HepG2 (cell line): Measurements from ENCODE around the gene RCOR1. TPM values are rescaled to one million over a fixed set of nuclear protein-coding genes. Genes with fewer than 3 reads are reported as not detected.
A peak's percentile ranks its signal among the peaks of the same experiment; 100 is the strongest.

Source experiments
- BRD4 ChIP-seq: sonication (generic); formaldehyde crosslinking; IDR thresholded peaks from 2 replicates; pipeline ENCODE4 v1.4.0; 2020; ENCODE audit warnings: missing genetic modification reagents
- CBX1 ChIP-seq: IDR thresholded peaks from one replicate; pipeline ENCODE4 v1.6.1; 2016; ENCODE audit warnings: antibody characterized with exemption, low read depth
- EEA1 ChIP-seq: sonication (generic); formaldehyde crosslinking; IDR thresholded peaks from 2 replicates; pipeline ENCODE4 v1.5.1; 2020; ENCODE audit warnings: mild to moderate bottlenecking, missing genetic modification reagents, borderline replicate concordance
- ELF1 ChIP-seq: sonication (generic); formaldehyde crosslinking; IDR thresholded peaks from 2 replicates; pipeline ENCODE4 v1.4.0; 2020; ENCODE audit warnings: missing genetic modification reagents
- HNRNPUL1 ChIP-seq: fragments of 200-400 bp; formaldehyde crosslinking; IDR thresholded peaks from 2 replicates; pipeline ENCODE4 v1.6.1; 2017; ENCODE audit warnings: low read depth, mild to moderate bottlenecking, low read length, moderate library complexity
- NFIB ChIP-seq: sonication (generic); formaldehyde crosslinking; IDR thresholded peaks from 2 replicates; pipeline ENCODE4 v1.9.0; 2021; ENCODE audit warnings: missing genetic modification reagents, mild to moderate bottlenecking, borderline replicate concordance
- PTBP1 ChIP-seq: fragments of 200-400 bp; formaldehyde crosslinking; IDR thresholded peaks from 2 replicates; pipeline ENCODE4 v1.6.1; 2018; ENCODE audit warnings: low read length, low read depth; ENCODE audit not compliant: poor library complexity, severe bottlenecking
- SIX1 ChIP-seq: sonication (generic); formaldehyde crosslinking; IDR thresholded peaks from 2 replicates; pipeline ENCODE4 v1.4.0; 2020; ENCODE audit warnings: missing genetic modification reagents, borderline replicate concordance
- SMAD9 ChIP-seq: sonication (generic); formaldehyde crosslinking; IDR thresholded peaks from 2 replicates; pipeline ENCODE4 v1.5.1; 2020; ENCODE audit warnings: mild to moderate bottlenecking, missing genetic modification reagents
- TAF1 ChIP-seq: sonication (generic); formaldehyde crosslinking; IDR thresholded peaks from 2 replicates; pipeline ENCODE4 v1.4.0; 2020; ENCODE audit warnings: missing genetic modification reagents
- ZKSCAN8 ChIP-seq: IDR thresholded peaks from 2 replicates; pipeline ENCODE4 v1.6.1; 2016; ENCODE audit warnings: borderline replicate concordance, missing genetic modification reagents, missing compliant biosample characterization
- ZNF138 ChIP-seq: sonication (generic); formaldehyde crosslinking; IDR thresholded peaks from 2 replicates; pipeline ENCODE4 v1.5.0; 2020; ENCODE audit warnings: mild to moderate bottlenecking, low read depth, missing genetic modification reagents
- ZNF20 ChIP-seq: sonication (generic); formaldehyde crosslinking; IDR thresholded peaks from 2 replicates; pipeline ENCODE4 v1.4.0; 2020; ENCODE audit warnings: mild to moderate bottlenecking, moderate library complexity, missing genetic modification reagents
- ZNF430 ChIP-seq: sonication (generic); formaldehyde crosslinking; IDR thresholded peaks from 2 replicates; pipeline ENCODE4 v1.9.0; 2021; ENCODE audit warnings: mild to moderate bottlenecking, missing genetic modification reagents
- ZNF432 ChIP-seq: sonication (generic); formaldehyde crosslinking; IDR thresholded peaks from 2 replicates; pipeline ENCODE4 v1.5.0; 2020; ENCODE audit warnings: missing genetic modification reagents, mild to moderate bottlenecking, borderline replicate concordance
- ZNF816 ChIP-seq: sonication (generic); formaldehyde crosslinking; IDR thresholded peaks from 2 replicates; pipeline ENCODE4 v1.8.0; 2022; ENCODE audit warnings: missing genetic modification reagents, mild to moderate bottlenecking, borderline replicate concordance
- ZNF83 ChIP-seq: sonication (generic); formaldehyde crosslinking; IDR thresholded peaks from 2 replicates; pipeline ENCODE4 v1.4.0; 2020; ENCODE audit warnings: missing genetic modification reagents, mild to moderate bottlenecking, borderline replicate concordance
- polyA plus RNA-seq, 8 experiments: library from polyadenylated mRNA; depleted of rRNA in 3 of 8; stranded (reverse) in 7 of 8; unstranded in 1 of 8; fragments of >200 nt; fragmentation: Illumina TruSeq in 4 of 8; extraction: Trizol in 4 of 8; gene quantifications; 2 replicates each; pipeline versions ENCODE4 v1.2.1 to v1.2.3, GENCODE V29; 2011 to 2016; ENCODE audit warnings: low read depth in 4 of 8, missing spikeins in 1 of 8, mixed read lengths in 1 of 8; ENCODE audit not compliant: insufficient read depth in 1 of 8
- total RNA-seq, 5 experiments: library from RNA; depleted of rRNA; stranded (reverse); fragments of >200 nt; fragmentation: Illumina TruSeq; extraction: Trizol; gene quantifications; 2 replicates each; pipeline ENCODE4 v1.2.3, GENCODE V29; 2016; ENCODE audit warnings: low read depth in 1 of 5
- TF ChIP-seq, protein P1 (sequence below), 2 experiments: fragments of 450-650 bp in 1 of 2; sonication (generic) in 1 of 2; formaldehyde crosslinking; IDR thresholded peaks; 2 replicates each; pipeline versions ENCODE4 v1.5.0 to v1.8.0; 2020 to 2022; ENCODE audit warnings: mild to moderate bottlenecking in 1 of 2, missing genetic modification reagents in 1 of 2
- TF ChIP-seq, protein P2 (sequence below): sonication (generic); formaldehyde crosslinking; IDR thresholded peaks from 2 replicates; pipeline ENCODE4 v1.4.0; 2020; ENCODE audit warnings: missing genetic modification reagents, borderline replicate concordance
- TF ChIP-seq, protein P3 (sequence below): sonication (generic); formaldehyde crosslinking; IDR thresholded peaks from 2 replicates; pipeline ENCODE4 v1.8.0; 2022; ENCODE audit warnings: missing genetic modification reagents, mild to moderate bottlenecking, inconsistent platforms, borderline replicate concordance
- TF ChIP-seq, protein P4 (sequence below): sonication (generic); formaldehyde crosslinking; IDR thresholded peaks from 2 replicates; pipeline ENCODE4 v1.4.0; 2020; ENCODE audit warnings: missing genetic modification reagents
- TF ChIP-seq, protein P5 (sequence below): sonication (generic); formaldehyde crosslinking; IDR thresholded peaks from 2 replicates; pipeline ENCODE4 v1.4.0; 2020; ENCODE audit warnings: missing genetic modification reagents

RCOR1 gene
- total and polyA plus RNA-seq, 2 of the 13 experiments (the other 11 are each of a cell fraction or from before 2014, with no cell fraction given), result 10.2 to 11.1 TPM

DNA sequence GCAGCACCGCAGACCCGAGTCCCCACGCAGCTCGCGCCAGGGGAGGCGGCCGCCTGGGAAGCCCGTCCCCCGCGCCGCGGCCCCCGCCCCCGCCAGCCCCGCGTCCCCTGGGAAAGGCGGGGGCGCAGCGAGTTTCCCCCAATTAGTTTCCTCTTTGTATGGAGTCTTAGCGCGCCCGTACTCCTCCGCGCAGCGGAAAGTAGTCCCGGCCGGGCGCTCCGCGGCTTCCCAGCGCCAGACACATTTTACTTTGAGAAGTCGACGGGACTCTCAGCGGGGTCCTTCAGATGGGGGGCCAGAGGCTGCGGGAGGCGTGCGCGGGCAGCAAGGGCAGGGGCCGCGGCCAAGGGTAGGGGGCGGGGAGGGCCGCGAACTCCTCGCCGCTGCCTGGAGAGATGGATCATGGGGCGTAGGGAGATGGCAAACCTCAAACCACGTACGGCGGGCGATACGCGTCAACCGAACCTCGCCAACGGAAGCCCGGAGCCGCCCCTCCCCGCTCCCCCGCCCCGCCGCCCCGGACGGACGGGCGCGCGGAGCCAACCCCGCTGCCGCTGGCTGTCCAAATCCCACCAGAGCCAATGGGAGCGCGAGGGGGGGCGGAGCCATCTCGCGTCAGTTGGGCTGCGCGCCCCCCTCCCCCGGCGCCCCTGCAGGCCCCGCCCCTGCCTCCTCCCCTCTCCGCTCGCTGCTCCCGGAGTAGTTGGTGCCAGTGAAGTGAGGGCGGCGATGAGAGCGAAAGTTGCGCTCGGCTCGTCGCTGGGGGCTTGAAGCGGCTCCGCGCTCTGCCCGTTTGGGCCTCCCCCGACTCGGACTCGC lies at the start of gene RCOR1 (continued):
- TF ChIP-seq, protein P1, sequence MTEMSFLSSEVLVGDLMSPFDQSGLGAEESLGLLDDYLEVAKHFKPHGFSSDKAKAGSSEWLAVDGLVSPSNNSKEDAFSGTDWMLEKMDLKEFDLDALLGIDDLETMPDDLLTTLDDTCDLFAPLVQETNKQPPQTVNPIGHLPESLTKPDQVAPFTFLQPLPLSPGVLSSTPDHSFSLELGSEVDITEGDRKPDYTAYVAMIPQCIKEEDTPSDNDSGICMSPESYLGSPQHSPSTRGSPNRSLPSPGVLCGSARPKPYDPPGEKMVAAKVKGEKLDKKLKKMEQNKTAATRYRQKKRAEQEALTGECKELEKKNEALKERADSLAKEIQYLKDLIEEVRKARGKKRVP (CRISPR knock-in tag; IDR thresholded peaks at IDR 0.05), result peak in 1 of 2 experiments; percentile 41; a peak in 1 of 4 replicates
- no peak for TF ChIP-seq EEA1 (CRISPR knock-in tag)
- TF ChIP-seq ZKSCAN8 (CRISPR knock-in tag), result no peak
- no peak for TF ChIP-seq ZNF432 (CRISPR knock-in tag)
- TF ChIP-seq, protein P2, sequence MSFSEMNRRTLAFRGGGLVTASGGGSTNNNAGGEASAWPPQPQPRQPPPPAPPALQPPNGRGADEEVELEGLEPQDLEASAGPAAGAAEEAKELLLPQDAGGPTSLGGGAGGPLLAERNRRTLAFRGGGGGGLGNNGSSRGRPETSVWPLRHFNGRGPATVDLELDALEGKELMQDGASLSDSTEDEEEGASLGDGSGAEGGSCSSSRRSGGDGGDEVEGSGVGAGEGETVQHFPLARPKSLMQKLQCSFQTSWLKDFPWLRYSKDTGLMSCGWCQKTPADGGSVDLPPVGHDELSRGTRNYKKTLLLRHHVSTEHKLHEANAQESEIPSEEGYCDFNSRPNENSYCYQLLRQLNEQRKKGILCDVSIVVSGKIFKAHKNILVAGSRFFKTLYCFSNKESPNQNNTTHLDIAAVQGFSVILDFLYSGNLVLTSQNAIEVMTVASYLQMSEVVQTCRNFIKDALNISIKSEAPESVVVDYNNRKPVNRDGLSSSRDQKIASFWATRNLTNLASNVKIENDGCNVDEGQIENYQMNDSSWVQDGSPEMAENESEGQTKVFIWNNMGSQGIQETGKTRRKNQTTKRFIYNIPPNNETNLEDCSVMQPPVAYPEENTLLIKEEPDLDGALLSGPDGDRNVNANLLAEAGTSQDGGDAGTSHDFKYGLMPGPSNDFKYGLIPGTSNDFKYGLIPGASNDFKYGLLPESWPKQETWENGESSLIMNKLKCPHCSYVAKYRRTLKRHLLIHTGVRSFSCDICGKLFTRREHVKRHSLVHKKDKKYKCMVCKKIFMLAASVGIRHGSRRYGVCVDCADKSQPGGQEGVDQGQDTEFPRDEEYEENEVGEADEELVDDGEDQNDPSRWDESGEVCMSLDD (CRISPR knock-in tag), result 0 out of 2 replicates have a peak, but pooled peaks have one; percentile 5
- TF ChIP-seq, protein P3, sequence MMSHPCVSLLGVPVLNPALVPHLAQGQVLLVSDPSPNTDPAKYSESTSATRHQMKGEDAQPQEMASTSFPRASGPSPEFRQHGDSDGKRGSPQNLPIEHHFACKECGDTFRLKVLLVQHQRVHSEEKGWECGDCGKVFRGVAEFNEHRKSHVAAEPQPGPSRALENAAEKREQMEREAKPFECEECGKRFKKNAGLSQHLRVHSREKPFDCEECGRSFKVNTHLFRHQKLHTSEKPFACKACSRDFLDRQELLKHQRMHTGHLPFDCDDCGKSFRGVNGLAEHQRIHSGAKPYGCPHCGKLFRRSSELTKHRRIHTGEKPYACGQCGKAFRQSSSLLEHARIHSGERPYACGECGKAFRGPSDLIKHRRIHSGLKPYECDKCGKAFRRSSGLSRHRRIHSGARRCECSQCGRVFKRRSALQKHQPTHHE (CRISPR knock-in tag), result peak; percentile 59
- TF ChIP-seq ZNF430 (CRISPR knock-in tag), result no peak
- TF ChIP-seq, protein P4, sequence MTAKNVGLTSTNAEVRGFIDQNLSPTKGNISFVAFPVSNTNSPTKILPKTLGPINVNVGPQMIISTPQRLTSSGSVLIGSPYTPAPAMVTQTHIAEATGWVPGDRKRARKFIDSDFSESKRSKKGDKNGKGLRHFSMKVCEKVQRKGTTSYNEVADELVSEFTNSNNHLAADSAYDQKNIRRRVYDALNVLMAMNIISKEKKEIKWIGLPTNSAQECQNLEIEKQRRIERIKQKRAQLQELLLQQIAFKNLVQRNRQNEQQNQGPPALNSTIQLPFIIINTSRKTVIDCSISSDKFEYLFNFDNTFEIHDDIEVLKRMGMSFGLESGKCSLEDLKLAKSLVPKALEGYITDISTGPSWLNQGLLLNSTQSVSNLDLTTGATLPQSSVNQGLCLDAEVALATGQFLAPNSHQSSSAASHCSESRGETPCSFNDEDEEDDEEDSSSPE, result peak; percentile 54
- TF ChIP-seq, protein P5, sequence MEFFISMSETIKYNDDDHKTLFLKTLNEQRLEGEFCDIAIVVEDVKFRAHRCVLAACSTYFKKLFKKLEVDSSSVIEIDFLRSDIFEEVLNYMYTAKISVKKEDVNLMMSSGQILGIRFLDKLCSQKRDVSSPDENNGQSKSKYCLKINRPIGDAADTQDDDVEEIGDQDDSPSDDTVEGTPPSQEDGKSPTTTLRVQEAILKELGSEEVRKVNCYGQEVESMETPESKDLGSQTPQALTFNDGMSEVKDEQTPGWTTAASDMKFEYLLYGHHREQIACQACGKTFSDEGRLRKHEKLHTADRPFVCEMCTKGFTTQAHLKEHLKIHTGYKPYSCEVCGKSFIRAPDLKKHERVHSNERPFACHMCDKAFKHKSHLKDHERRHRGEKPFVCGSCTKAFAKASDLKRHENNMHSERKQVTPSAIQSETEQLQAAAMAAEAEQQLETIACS (CRISPR knock-in tag), result no peak; the same call in 1 of the 2 replicates
- TF ChIP-seq SIX1 (CRISPR knock-in tag), result no peak
- TF ChIP-seq BRD4 (CRISPR knock-in tag), result 0 out of 2 replicates have a peak, but pooled peaks have one; percentile 26
- no peak for TF ChIP-seq ELF1
- TF ChIP-seq ZNF20 (CRISPR knock-in tag), result no peak
- no peak for TF ChIP-seq ZNF138 (CRISPR knock-in tag)
- TF ChIP-seq SMAD9 (CRISPR knock-in tag), result no peak
- TF ChIP-seq HNRNPUL1, result no peak
- 0 out of 2 replicates have a peak, but pooled peaks have one; percentile 37 for TF ChIP-seq ZNF816 (CRISPR knock-in tag)
- no peak for TF ChIP-seq ZNF83
- peak; percentile 82 for TF ChIP-seq TAF1 (CRISPR knock-in tag)
- TF ChIP-seq PTBP1, result no peak
- TF ChIP-seq NFIB (CRISPR knock-in tag), result no peak
- TF ChIP-seq CBX1, result peak; percentile 15
